HepG2 (cell line): ENCODE data around the gene ADAMTS18. TPM values are rescaled to one million over a fixed set of nuclear protein-coding genes. Genes with fewer than 3 reads are reported as not detected.

Source experiments
- ATAC-seq: fragments of 200-7000 bp; cut with Tn5 transposase; 3 replicates; pipeline ENCODE4 v1.9.1; 2020; ENCODE audit warnings: mild to moderate bottlenecking, moderate library complexity
- BruUV-seq: library from RNA; stranded (reverse); fragments of 400-500 nt; replicated peaks from 2 replicates; lab custom pipeline; 2021; lab: Mats Ljungman, UMichigan
- CTCF ChIA-PET: fragments of 300-600 bp; formaldehyde crosslinking; extraction: SDS; loops from one replicate; lab custom pipeline; 2021; ENCODE audit warnings: low total read pairs, inconsistent platforms, low intra/inter-chr PET ratio; lab: Yijun Ruan, JAX
- POLR2A ChIA-PET: fragments of 350-600 bp; sonication (Branson Sonifier 250); formaldehyde crosslinking; loops from one replicate; lab custom pipeline; 2020; ENCODE audit warnings: antibody characterized with exemption, inconsistent platforms; lab: Yijun Ruan, JAX
- DNase-seq: peaks from one replicate; pipeline ENCODE4 v3.0.0-alpha.2; 2015; ENCODE audit warnings: low spot score
- FAIRE-seq: peaks from 3 replicates; lab custom pipeline; 2011; peaks lifted over from hg19 to GRCh38; lab: Jason Lieb, UNC
- H2AFZ ChIP-seq: one replicate; pipeline ENCODE4 v1.6.1; 2011; ENCODE audit warnings: low read length, inconsistent platforms
- H3K27ac ChIP-seq: fragments of 300-600 bp; 3 replicates; pipeline ENCODE4 v1.8.0; 2011; ENCODE audit warnings: mixed run types, mild to moderate bottlenecking, mixed read lengths, low read length, inconsistent platforms; ENCODE audit not compliant: insufficient read depth; ENCODE audit errors: extremely low read length
- H3K27me3 ChIP-seq, 2 experiments: fragments of 200-600 bp in 1 of 2; 2 replicates in 1 of 2; 3 replicates in 1 of 2; pipeline versions ENCODE4 v1.6.0 to v1.8.0; 2011; ENCODE audit warnings: low read length in 2 of 2, mild to moderate bottlenecking in 2 of 2, moderate library complexity in 2 of 2, inconsistent platforms in 1 of 2; ENCODE audit not compliant: insufficient read depth in 2 of 2, control insufficient read depth in 1 of 2
- H3K36me3 ChIP-seq, 2 experiments: fragments of 200-600 bp in 1 of 2; replicated peaks in 1 of 2; 2 replicates in 1 of 2; 3 replicates in 1 of 2; pipeline versions ENCODE4 v1.5.1 to v1.8.0; 2011; ENCODE audit warnings: low read length in 2 of 2, inconsistent platforms in 1 of 2; ENCODE audit not compliant: insufficient read depth in 2 of 2, control insufficient read depth in 1 of 2
- H3K4me1 ChIP-seq: 2 replicates; pipeline ENCODE4 v1.5.1; 2012; ENCODE audit warnings: low read length, inconsistent platforms; ENCODE audit not compliant: insufficient read depth
- H3K4me2 ChIP-seq: 2 replicates; pipeline ENCODE4 v1.6.0; 2011; ENCODE audit warnings: low read depth, low read length, inconsistent platforms
- H3K4me3 ChIP-seq, 3 experiments: fragments of 200-600 bp in 1 of 3; sonication (generic), shearing (Covaris generic) in 1 of 3; replicated peaks in 1 of 3; 2 replicates each; pipeline ENCODE4 v1.5.1; 2011 to 2016; ENCODE audit warnings: low read length in 3 of 3, inconsistent platforms in 2 of 3, low read depth in 2 of 3, mild to moderate bottlenecking in 2 of 3, control low read depth in 1 of 3, mixed read lengths in 1 of 3; ENCODE audit not compliant: insufficient read depth in 1 of 3
- H3K79me2 ChIP-seq: one replicate; pipeline ENCODE4 v1.6.1; 2011; ENCODE audit warnings: low read length, inconsistent platforms; ENCODE audit not compliant: insufficient read depth
- H3K9ac ChIP-seq: 2 replicates; pipeline ENCODE4 v1.6.0; 2011; ENCODE audit warnings: mild to moderate bottlenecking, low read depth, low read length, inconsistent platforms; ENCODE audit not compliant: insufficient read depth
- H3K9me3 ChIP-seq: 2 replicates; pipeline ENCODE4 v1.5.1; 2012; ENCODE audit warnings: mild to moderate bottlenecking, low read length
- H4K20me1 ChIP-seq: 2 replicates; pipeline ENCODE4 v1.6.0; 2011; ENCODE audit warnings: inconsistent platforms, mild to moderate bottlenecking, low read length, moderate library complexity; ENCODE audit not compliant: insufficient read depth
- MTA1 ChIP-seq: sonication (generic); formaldehyde crosslinking; IDR thresholded peaks from 2 replicates; pipeline ENCODE4 v1.4.0; 2020; ENCODE audit warnings: missing genetic modification reagents, mild to moderate bottlenecking, borderline replicate concordance
- NFIB ChIP-seq: sonication (generic); formaldehyde crosslinking; IDR thresholded peaks from 2 replicates; pipeline ENCODE4 v1.9.0; 2021; ENCODE audit warnings: missing genetic modification reagents, mild to moderate bottlenecking, borderline replicate concordance
- RFX5 ChIP-seq: IDR thresholded peaks from 2 replicates; pipeline ENCODE4 v1.6.1; 2011; ENCODE audit warnings: low read depth, low read length, improper control_type of control experiment
- SP5 ChIP-seq: IDR thresholded peaks from 2 replicates; pipeline ENCODE4 v1.6.1; 2016; ENCODE audit warnings: low read depth, borderline replicate concordance
- THAP11 ChIP-seq: IDR thresholded peaks from 2 replicates; pipeline ENCODE4 v1.6.1; 2016; ENCODE audit warnings: missing biosample characterization, missing genetic modification reagents
- ZNF510 ChIP-seq: sonication (generic); formaldehyde crosslinking; IDR thresholded peaks from 2 replicates; pipeline ENCODE4 v1.4.0; 2020; ENCODE audit warnings: low read depth, mild to moderate bottlenecking, missing genetic modification reagents
- ZNF780A ChIP-seq: sonication (generic); formaldehyde crosslinking; IDR thresholded peaks from 2 replicates; pipeline ENCODE4 v1.8.0; 2022; ENCODE audit warnings: mild to moderate bottlenecking, missing genetic modification reagents, moderate library complexity
- WGBS: methylation state at CpG from one replicate; pipeline ENCODE4 v1.1.6; 2017; ENCODE audit warnings: low lambda C conversion rate; 5-methylcytosine and 5-hydroxymethylcytosine counted together
- in situ Hi-C: cut with HindIII; loops from 2 replicates; pipeline ENCODE4 v1.10.0; 2017; ENCODE audit warnings: low pct_unique_long_range_greater_than_20kb; ENCODE audit not compliant: extremely low pct_ligation_motif_present
- intact Hi-C: fragments of 100-400 bp; cut with micrococcal nuclease; formaldehyde crosslinking; loops from one replicate; pipeline ENCODE4 v1.10.0; 2022; ENCODE audit not compliant: unreplicated experiment
- polyA plus RNA-seq, 8 experiments: library from polyadenylated mRNA; depleted of rRNA in 3 of 8; stranded (reverse) in 7 of 8; unstranded in 1 of 8; fragments of >200 nt; fragmentation: Illumina TruSeq in 4 of 8; extraction: Trizol in 4 of 8; gene quantifications; 2 replicates each; pipeline versions ENCODE4 v1.2.1 to v1.2.3, GENCODE V29; 2011 to 2016; ENCODE audit warnings: low read depth in 4 of 8, missing spikeins in 1 of 8, mixed read lengths in 1 of 8; ENCODE audit not compliant: insufficient read depth in 1 of 8
- total RNA-seq, 5 experiments: library from RNA; depleted of rRNA; stranded (reverse); fragments of >200 nt; fragmentation: Illumina TruSeq; extraction: Trizol; gene quantifications; 2 replicates each; pipeline ENCODE4 v1.2.3, GENCODE V29; 2016; ENCODE audit warnings: low read depth in 1 of 5
- TF ChIP-seq, protein P1 (sequence below): sonication (generic); formaldehyde crosslinking; IDR thresholded peaks from 2 replicates; pipeline ENCODE4 v1.5.1; 2020; ENCODE audit warnings: mild to moderate bottlenecking, missing genetic modification reagents, borderline replicate concordance

The ADAMTS18 gene
- total and polyA plus RNA-seq, 2 of the 13 experiments (the other 11 are each of a cell fraction or from before 2014, with no cell fraction given): 0.01 TPM; not detected in 1

DNA sequence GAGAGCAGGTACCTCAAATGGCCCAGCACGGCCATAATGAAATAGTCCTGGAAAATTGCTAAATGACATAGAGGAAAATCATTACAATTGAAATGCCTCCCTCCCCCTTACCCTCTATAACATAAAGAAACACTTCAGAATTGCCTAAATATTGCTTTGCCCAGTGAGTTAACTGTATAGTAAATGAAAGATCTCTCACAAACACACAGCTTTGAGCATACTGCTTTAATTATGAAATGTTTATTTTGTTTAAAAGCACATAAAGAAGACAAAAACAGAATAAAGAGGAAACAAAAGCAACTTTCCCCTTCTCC lies 9.3 kb upstream of the ADAMTS18 start (continued):
- TF ChIP-seq RFX5: no peak
- TF ChIP-seq, protein P1, sequence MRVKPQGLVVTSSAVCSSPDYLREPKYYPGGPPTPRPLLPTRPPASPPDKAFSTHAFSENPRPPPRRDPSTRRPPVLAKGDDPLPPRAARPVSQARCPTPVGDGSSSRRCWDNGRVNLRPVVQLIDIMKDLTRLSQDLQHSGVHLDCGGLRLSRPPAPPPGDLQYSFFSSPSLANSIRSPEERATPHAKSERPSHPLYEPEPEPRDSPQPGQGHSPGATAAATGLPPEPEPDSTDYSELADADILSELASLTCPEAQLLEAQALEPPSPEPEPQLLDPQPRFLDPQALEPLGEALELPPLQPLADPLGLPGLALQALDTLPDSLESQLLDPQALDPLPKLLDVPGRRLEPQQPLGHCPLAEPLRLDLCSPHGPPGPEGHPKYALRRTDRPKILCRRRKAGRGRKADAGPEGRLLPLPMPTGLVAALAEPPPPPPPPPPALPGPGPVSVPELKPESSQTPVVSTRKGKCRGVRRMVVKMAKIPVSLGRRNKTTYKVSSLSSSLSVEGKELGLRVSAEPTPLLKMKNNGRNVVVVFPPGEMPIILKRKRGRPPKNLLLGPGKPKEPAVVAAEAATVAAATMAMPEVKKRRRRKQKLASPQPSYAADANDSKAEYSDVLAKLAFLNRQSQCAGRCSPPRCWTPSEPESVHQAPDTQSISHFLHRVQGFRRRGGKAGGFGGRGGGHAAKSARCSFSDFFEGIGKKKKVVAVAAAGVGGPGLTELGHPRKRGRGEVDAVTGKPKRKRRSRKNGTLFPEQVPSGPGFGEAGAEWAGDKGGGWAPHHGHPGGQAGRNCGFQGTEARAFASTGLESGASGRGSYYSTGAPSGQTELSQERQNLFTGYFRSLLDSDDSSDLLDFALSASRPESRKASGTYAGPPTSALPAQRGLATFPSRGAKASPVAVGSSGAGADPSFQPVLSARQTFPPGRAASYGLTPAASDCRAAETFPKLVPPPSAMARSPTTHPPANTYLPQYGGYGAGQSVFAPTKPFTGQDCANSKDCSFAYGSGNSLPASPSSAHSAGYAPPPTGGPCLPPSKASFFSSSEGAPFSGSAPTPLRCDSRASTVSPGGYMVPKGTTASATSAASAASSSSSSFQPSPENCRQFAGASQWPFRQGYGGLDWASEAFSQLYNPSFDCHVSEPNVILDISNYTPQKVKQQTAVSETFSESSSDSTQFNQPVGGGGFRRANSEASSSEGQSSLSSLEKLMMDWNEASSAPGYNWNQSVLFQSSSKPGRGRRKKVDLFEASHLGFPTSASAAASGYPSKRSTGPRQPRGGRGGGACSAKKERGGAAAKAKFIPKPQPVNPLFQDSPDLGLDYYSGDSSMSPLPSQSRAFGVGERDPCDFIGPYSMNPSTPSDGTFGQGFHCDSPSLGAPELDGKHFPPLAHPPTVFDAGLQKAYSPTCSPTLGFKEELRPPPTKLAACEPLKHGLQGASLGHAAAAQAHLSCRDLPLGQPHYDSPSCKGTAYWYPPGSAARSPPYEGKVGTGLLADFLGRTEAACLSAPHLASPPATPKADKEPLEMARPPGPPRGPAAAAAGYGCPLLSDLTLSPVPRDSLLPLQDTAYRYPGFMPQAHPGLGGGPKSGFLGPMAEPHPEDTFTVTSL (CRISPR knock-in tag): no peak
- TF ChIP-seq, all 625 proteins: peak for 0

DNA sequence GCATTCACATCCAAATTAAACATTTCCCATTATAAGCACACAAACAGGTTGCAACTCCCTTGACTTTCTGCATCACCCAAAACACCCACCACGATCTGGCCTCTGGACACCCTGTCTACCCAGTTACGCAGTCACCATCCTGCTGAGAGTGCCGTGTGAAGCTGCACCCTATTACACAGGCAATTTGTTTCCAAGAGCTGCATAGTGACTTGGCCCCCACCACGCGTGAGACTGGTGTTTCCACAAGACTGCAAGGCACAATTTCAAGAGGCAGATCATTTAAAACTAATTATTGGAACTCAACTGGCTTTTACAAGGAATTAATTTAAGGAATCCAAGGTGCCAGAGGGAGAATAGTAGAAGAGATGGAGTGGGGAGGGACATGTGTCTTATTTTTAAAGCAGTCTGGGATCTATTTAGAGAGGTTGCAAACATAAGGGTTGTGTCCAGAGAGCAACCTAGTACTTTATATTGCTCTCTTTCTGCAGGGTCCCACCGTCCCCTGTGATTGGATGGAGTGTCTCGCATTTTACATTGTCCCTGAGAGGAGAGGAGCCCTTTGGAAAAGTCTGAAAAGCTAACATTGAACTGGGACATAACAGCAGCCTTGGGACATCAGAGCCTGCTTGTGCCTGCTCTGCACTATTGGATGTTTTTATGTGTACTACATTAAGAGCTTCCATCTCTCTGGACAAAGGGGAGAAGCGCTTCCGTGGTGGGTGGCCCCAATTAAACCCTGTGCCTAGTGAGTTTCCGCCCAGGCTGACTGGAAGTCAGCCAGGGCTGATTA lies 8.7 kb upstream of the ADAMTS18 start:
- FAIRE-seq: no peak
- Histone ChIP-seq H3K9me3 (no peaks in the 10 kb centered on the region), H3K4me2 (no peak overlapping the region), H4K20me1 (no peaks in the 10 kb centered on the region), H3K4me3 (no peak overlapping the region), H3K27me3 (0 out of 5 replicates have a peak, but pooled peaks cover 0 to 4% of the 10 kb centered on the region in 2 experiments), H3K79me2 (no peaks in the 10 kb centered on the region), H3K9ac (no peak overlapping the region), H2AFZ (no peak overlapping the region), H3K36me3 (no peaks in the 10 kb centered on the region), H3K27ac (no peak overlapping the region), H3K4me1 (no peaks in the 10 kb centered on the region)
- intact Hi-C loops: no loop called here
- CTCF ChIA-PET: no interaction called here
- DNase-seq: no peak
- TF ChIP-seq MTA1 (CRISPR knock-in tag): no peak
- TF ChIP-seq SP5: no peak
- no peak for TF ChIP-seq ZNF780A (CRISPR knock-in tag)
- no peak for TF ChIP-seq THAP11 (CRISPR knock-in tag)
- no peak for TF ChIP-seq NFIB (CRISPR knock-in tag)
- TF ChIP-seq ZNF510: no peak
- BruUV-seq: no TSS peak
- ATAC-seq: no peak
- POLR2A ChIA-PET: no interaction called here
- in situ Hi-C loops: no loop called here
- under 1% methylated on average over 10 of the region's 10 CpGs for WGBS
